PC-3 (cell line): Measurements from ENCODE around the gene ROCK1.

Source experiments
- CTCF ChIP-seq: fragments of 300-600 bp; sonication (generic); conservative IDR thresholded peaks from 2 replicates; pipeline ENCODE4 v1.5.1; 2017; ENCODE audit warnings: antibody characterized with exemption, low read depth, mild to moderate bottlenecking, low read length
- EZH2 ChIP-seq: fragments of 300-600 bp; sonication (generic); IDR thresholded peaks from one replicate; pipeline ENCODE4 v1.6.1; 2017; ENCODE audit warnings: antibody characterized with exemption, mild to moderate bottlenecking, low read length; ENCODE audit not compliant: unreplicated experiment

DNA sequence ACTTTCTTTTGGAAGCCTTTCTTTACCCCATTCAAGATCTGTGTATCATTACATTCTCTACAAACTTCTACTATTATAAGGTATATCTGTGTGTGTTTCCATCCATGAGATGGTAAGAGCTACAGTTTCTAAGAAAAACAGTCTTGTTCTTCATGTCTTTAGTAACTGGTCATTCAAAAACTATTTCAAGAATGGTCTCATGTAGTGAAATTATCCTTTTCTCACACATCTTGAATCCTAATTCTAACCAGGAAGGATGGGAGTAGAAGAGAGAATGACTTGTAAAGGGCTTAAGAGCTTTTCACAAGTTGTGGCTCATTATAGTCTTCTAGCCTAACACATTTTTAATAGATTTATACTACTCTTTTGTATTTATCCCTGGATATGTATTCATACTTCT, 47.3 kb downstream of the ROCK1 start:
- TF ChIP-seq CTCF: no peak
- TF ChIP-seq EZH2: no peak
